ENCODE data around the gene WDR73. TPM values are rescaled to one million over a fixed set of nuclear protein-coding genes. Genes with fewer than 3 reads are reported as not detected.

Gene WDR73
- total and polyA plus RNA-seq, 2 of the 4 experiments (the other 2 are of a cell fraction): 21.5 to 25.5 TPM

DNA sequence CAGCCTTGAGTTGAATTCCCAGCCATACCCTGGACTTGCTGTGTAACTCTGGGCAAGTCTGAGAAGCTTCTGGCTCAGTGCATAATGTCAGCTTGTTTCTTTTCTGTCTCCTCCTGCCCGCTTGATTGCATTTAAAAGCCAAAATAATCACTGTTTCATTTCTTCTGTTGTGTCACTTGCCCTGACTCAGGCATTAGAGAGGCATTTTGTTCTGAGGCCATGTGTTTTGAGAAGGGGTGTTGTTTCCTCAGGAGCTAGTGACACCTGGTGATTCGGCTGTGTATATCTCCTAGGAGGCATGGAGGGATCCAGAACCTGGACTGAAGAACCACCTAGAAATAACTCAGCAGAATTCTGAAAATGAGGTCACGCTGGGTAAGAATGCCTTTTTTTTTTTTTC lies 16.0 kb downstream of the WDR73 start:
- Histone ChIP-seq H2BK120ac (ENCODE audit: low read depth, low read length) (no peak overlapping the region), H2BK5ac (ENCODE audit: low read depth, low read length, poor library complexity, severe bottlenecking) (no peak overlapping the region), H2AK5ac (ENCODE audit: low read depth, low read length) (no peak overlapping the region), H3K27me3 (ENCODE audit: control insufficient read depth, insufficient read depth, low read length) (no peaks in the 10 kb centered on the region), H2BK15ac (ENCODE audit: low read depth, low read length) (no peak overlapping the region), H3K9ac (ENCODE audit: low read depth, low read length) (no peak overlapping the region), H2AK9ac (replicated peaks; ENCODE audit: low read depth, low read length, poor library complexity) (no peak overlapping the region), H3K36me3 (ENCODE audit: control insufficient read depth, insufficient read depth, low read length) (peaks cover 43% of the 10 kb centered on the region), H2AFZ (replicated peaks; ENCODE audit: low read length, poor library complexity) (no peak overlapping the region), H3K9me1 (ENCODE audit: insufficient read depth, low read length) (peaks cover 3% of the 10 kb centered on the region; the same call in 1 of the 2 replicates), H3K4ac (ENCODE audit: low read depth, low read length) (no peak overlapping the region), H3K27ac (ENCODE audit: insufficient read depth, low read length) (no peak overlapping the region), H4K91ac (ENCODE audit: insufficient read depth, low read depth, low read length) (no peak overlapping the region), H3K4me2 (ENCODE audit: low read depth, low read length) (no peak overlapping the region), H3K4me1 (ENCODE audit: control insufficient read depth, insufficient read depth, low read length) (no peaks in the 10 kb centered on the region), H4K5ac (ENCODE audit: low read depth, low read length) (no peak overlapping the region), H4K8ac (ENCODE audit: low read depth in 2 of 2, low read length in 2 of 2) (no peak overlapping the region), H3K56ac (ENCODE audit: extremely low read depth, insufficient read depth, low read length) (no peak overlapping the region), H3K4me3 (ENCODE audit: insufficient read depth, low read depth, low read length) (no peak overlapping the region), H3K14ac (replicated peaks; ENCODE audit: low read depth, low read length) (no peak overlapping the region), H3K79me1 (ENCODE audit: low read depth in 1 of 2, low read length in 2 of 2) (peaks cover 8 to 22% of the 10 kb centered on the region in 2 experiments; a peak in 3 of 4 replicates), H3K9me3 (ENCODE audit: control insufficient read depth, insufficient read depth, low read length) (no peaks in the 10 kb centered on the region), H2BK20ac (ENCODE audit: low read depth, low read length) (no peak overlapping the region), H3K23ac (ENCODE audit: low read depth, low read length) (no peak overlapping the region), H3K18ac (ENCODE audit: low read depth, low read length) (no peak overlapping the region), H4K20me1 (ENCODE audit: insufficient read depth, low read length) (peaks cover 7% of the 10 kb centered on the region; the same call in 1 of the 2 replicates)
- DNase-seq (peak; percentile 22), ATAC-seq (ENCODE audit: low read depth) (no peak)
- intact Hi-C loops (cut with micrococcal nuclease) (loop anchor here (10.0 kb wide), 1 partner anchor 53 kb away; no protein-coding TSS in a partner anchor), in situ Hi-C loops (cut with MboI; ENCODE audit: low sequenced_read_pairs) (no loop called here), dilution Hi-C loops (cut with HindIII; ENCODE audit: low sequenced_read_pairs, unreplicated experiment) (no loop called here)
- CTCF ChIA-PET: no interaction called here
- 0 out of 2 replicates have a peak, but pooled peaks have one; percentile 5 for TF ChIP-seq CTCF (conservative IDR thresholded peaks at IDR 0.05; ENCODE audit: low read depth, low read length)
- no peak for TF ChIP-seq CEBPB (IDR thresholded peaks at IDR 0.05; ENCODE audit: low read depth, low read length)
- TF ChIP-seq RFX5 (IDR thresholded peaks at IDR 0.05; ENCODE audit: low read depth, low read length): no peak
- POLR2A ChIA-PET (ENCODE audit: unreplicated experiment): no interaction called here
- WGBS, 2 experiments (ENCODE audit: extremely low coverage in 2 of 2, insufficient read length in 1 of 2): no CpG with 5 or more reads among the region's 3 CpGs
- no TSS peak for BruUV-seq (replicated peaks)
